K562 (cell line): ENCODE data around the gene TMSB4X. TPM values are rescaled to one million over a fixed set of nuclear protein-coding genes. Genes with fewer than 3 reads are reported as not detected.

Experiments used
- ARID3A ChIP-seq: IDR thresholded peaks from 2 replicates; pipeline ENCODE4 v1.6.1; 2012; ENCODE audit warnings: low read depth, low read length, improper control_type of control experiment, borderline replicate concordance
- CCNT2 ChIP-seq: IDR thresholded peaks from 2 replicates; pipeline ENCODE4 v1.6.1; 2011; ENCODE audit warnings: borderline replicate concordance, low read depth, mild to moderate bottlenecking, moderate library complexity, mixed read lengths, low read length; ENCODE audit not compliant: insufficient read length; ENCODE audit errors: extremely low read depth
- CLOCK ChIP-seq: fragments of 250-450 bp; sonication (Bioruptor Pico); IDR thresholded peaks from 2 replicates; pipeline ENCODE4 v1.4.0; 2020; ENCODE audit warnings: mild to moderate bottlenecking, moderate library complexity, borderline replicate concordance
- DIDO1 ChIP-seq: fragments of 450-650 bp; IDR thresholded peaks from 2 replicates; pipeline ENCODE4 v1.6.1; 2016; ENCODE audit warnings: low read depth, missing biosample characterization, missing genetic modification characterization
- ELF2 ChIP-seq: fragments of 250-450 bp; sonication (Bioruptor Pico); IDR thresholded peaks from 2 replicates; pipeline ENCODE4 v1.5.0; 2021; ENCODE audit warnings: mild to moderate bottlenecking
- FOXO4 ChIP-seq: fragments of 450-650 bp; formaldehyde crosslinking; IDR thresholded peaks from 2 replicates; pipeline ENCODE4 v1.4.0; 2020; ENCODE audit warnings: mild to moderate bottlenecking, moderate library complexity
- FOXP1 ChIP-seq: sonication (generic); formaldehyde crosslinking; IDR thresholded peaks from 2 replicates; pipeline ENCODE4 v1.8.0; 2022; ENCODE audit warnings: mild to moderate bottlenecking, missing genetic modification reagents
- GABPA ChIP-seq: fragments of 200-800 bp; sonication (Bioruptor generic); conservative IDR thresholded peaks from 2 replicates; pipeline ENCODE4 v1.6.1; 2016; ENCODE audit warnings: low read depth, missing genetic modification characterization, missing compliant biosample characterization
- GTF2A2 ChIP-seq: IDR thresholded peaks from 2 replicates; pipeline ENCODE4 v1.6.1; 2016; ENCODE audit warnings: mild to moderate bottlenecking, missing genetic modification characterization, missing compliant biosample characterization
- HLTF ChIP-seq: fragments of 450-650 bp; IDR thresholded peaks from 2 replicates; pipeline ENCODE4 v1.6.1; 2016
- HMG20B ChIP-seq: fragments of 250-450 bp; sonication (Bioruptor Pico); IDR thresholded peaks from 2 replicates; pipeline ENCODE4 v1.5.0; 2021; ENCODE audit warnings: mild to moderate bottlenecking
- LEF1 ChIP-seq: fragments of 450-650 bp; IDR thresholded peaks from 2 replicates; pipeline ENCODE4 v1.6.1; 2016; ENCODE audit warnings: mild to moderate bottlenecking
- MAZ ChIP-seq, 2 experiments: fragments of 450-650 bp in 1 of 2; sonication (generic) in 1 of 2; formaldehyde crosslinking; IDR thresholded peaks in 1 of 2; conservative IDR thresholded peaks in 1 of 2; 2 replicates each; pipeline versions ENCODE4 v1.4.0 to v1.5.0; 2020; ENCODE audit warnings: mild to moderate bottlenecking in 1 of 2, missing genetic modification reagents in 1 of 2
- POLR2A ChIP-seq: fragments of 450-650 bp; conservative IDR thresholded peaks from 2 replicates; pipeline ENCODE4 v1.6.1; 2016
- PTRF ChIP-seq: fragments of 450-650 bp; IDR thresholded peaks from 2 replicates; pipeline ENCODE4 v1.6.1; 2016; ENCODE audit warnings: mild to moderate bottlenecking, missing genetic modification characterization, missing compliant biosample characterization
- SMC3 ChIP-seq: conservative IDR thresholded peaks from 2 replicates; pipeline ENCODE4 v1.6.1; 2011; ENCODE audit warnings: low read depth, low read length, improper control_type of control experiment; ENCODE audit not compliant: insufficient read depth
- SNAPC5 ChIP-seq: fragments of 250-450 bp; sonication (Bioruptor Pico); IDR thresholded peaks from 2 replicates; pipeline ENCODE4 v1.8.0; 2021; ENCODE audit warnings: moderate library complexity, mild to moderate bottlenecking, inconsistent platforms
- SNRNP70 ChIP-seq: fragments of 200-400 bp; formaldehyde crosslinking; optimal IDR thresholded peaks from 2 replicates; pipeline ENCODE3; 2017; ENCODE audit warnings: low read depth, low read length
- SRSF1 ChIP-seq: fragments of 200-400 bp; formaldehyde crosslinking; IDR thresholded peaks from 2 replicates; pipeline ENCODE4 v1.6.1; 2017; ENCODE audit warnings: mild to moderate bottlenecking, low read depth, low read length, moderate library complexity
- TBP ChIP-seq: optimal IDR thresholded peaks from 2 replicates; pipeline ENCODE3; 2011; ENCODE audit warnings: low read depth, low read length, improper control_type of control experiment
- ZBED1 ChIP-seq: IDR thresholded peaks from 2 replicates; pipeline ENCODE4 v1.6.1; 2014
- ZNF133 ChIP-seq: fragments of 250-450 bp; sonication (Bioruptor Pico); IDR thresholded peaks from 2 replicates; pipeline ENCODE4 v1.4.0; 2020; ENCODE audit warnings: mild to moderate bottlenecking
- ZNF395 ChIP-seq: fragments of 200-800 bp; sonication (Bioruptor generic); IDR thresholded peaks from 2 replicates; pipeline ENCODE4 v1.6.1; 2017; ENCODE audit warnings: missing genetic modification characterization, missing compliant biosample characterization
- ZNF561 ChIP-seq: fragments of 450-650 bp; formaldehyde crosslinking; conservative IDR thresholded peaks from 2 replicates; pipeline ENCODE4 v1.4.0; 2020; ENCODE audit warnings: mild to moderate bottlenecking, moderate library complexity
- polyA plus RNA-seq, 8 experiments: library from polyadenylated mRNA; depleted of rRNA in 4 of 8; stranded (reverse) in 5 of 8; unstranded in 3 of 8; fragments of >200 nt; fragmentation: Nextera tagmentation in 2 of 8; fragmentation: Illumina TruSeq in 1 of 8; extraction: Ambion mirVana in 2 of 8; extraction: Trizol in 1 of 8; gene quantifications; 2 replicates each; pipeline versions ENCODE4 v1.2.1 to v1.2.3, GENCODE V29; 2011 to 2014; ENCODE audit warnings: inconsistent platforms in 1 of 8, missing spikeins in 1 of 8
- total RNA-seq, 7 experiments: library from RNA; depleted of rRNA in 6 of 7; stranded (reverse); fragments of >200 nt in 6 of 7; fragmentation: Illumina TruSeq in 2 of 7; extraction: Trizol in 2 of 7; gene quantifications; 2 replicates each; pipeline versions ENCODE4 v1.2.1 to v1.2.3, GENCODE V29; 2011 to 2021; ENCODE audit warnings: low replicate concordance in 1 of 7

The TMSB4X gene
- total and polyA plus RNA-seq, 9 of the 15 experiments (the other 6 are each of a cell fraction or from before 2014, with no cell fraction given), result 1,035 to 2,035 (median 1,529) TPM

GRCh38 chrX:12962041-12962504, 12.8 kb upstream of the TMSB4X start (continued):
- TF ChIP-seq FOXO4 (CRISPR knock-in tag) (no peak), PTRF (tag) (no peak), DIDO1 (tag) (no peak), SMC3 (no peak), TBP (no peak), GTF2A2 (tag) (no peak), SNAPC5 (no peak), ZNF133 (CRISPR knock-in tag) (no peak), HLTF (no peak), CCNT2 (no peak), ARID3A (no peak), MAZ (CRISPR knock-in tag; conservative IDR thresholded peaks at IDR 0.05 in 1 of 2, IDR thresholded peaks at IDR 0.05 in 1 of 2) (peak in 1 of 2 experiments; percentile 53; a peak in 1 of 4 replicates), ZNF561 (no peak), LEF1 (no peak), FOXP1 (CRISPR knock-in tag) (no peak), CLOCK (no peak), GABPA (tag) (no peak), ZNF395 (CRISPR knock-in tag) (0 out of 2 replicates have a peak, but pooled peaks have one; percentile 23), SNRNP70 (no peak), HMG20B (CRISPR knock-in tag) (no peak), POLR2A (no peak), ELF2 (no peak), ZBED1 (no peak), SRSF1 (no peak)
